GM21619 (cell line): ENCODE results near the gene STX8.

Experiments used
- ATAC-seq: cut with Tn5 transposase; IDR thresholded peaks from one replicate; pipeline ENCODE4 v1.9.1; 2021; ENCODE audit not compliant: unreplicated experiment

The STX8 gene

DNA sequence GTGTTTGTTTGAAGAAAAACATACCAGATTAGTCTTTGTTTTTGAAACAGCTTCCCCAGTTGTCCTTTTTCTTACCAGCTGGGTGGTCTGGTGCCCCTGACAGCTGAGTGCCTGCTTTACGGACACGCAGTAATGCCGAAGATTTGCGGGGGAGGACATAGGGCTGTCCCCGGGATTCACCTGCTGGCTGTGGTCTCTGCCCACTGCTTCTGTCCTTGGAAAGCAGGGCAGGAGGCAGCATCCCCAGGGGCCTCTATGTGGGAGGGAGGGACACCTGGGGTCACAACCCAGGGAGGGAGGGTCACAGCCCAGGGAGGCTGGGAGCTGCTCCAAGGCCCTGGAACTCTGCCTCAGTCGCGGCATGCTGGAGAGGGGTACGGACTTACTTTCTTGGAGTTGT is 332.6 kb downstream of the STX8 start:
- ATAC-seq = no peak

DNA sequence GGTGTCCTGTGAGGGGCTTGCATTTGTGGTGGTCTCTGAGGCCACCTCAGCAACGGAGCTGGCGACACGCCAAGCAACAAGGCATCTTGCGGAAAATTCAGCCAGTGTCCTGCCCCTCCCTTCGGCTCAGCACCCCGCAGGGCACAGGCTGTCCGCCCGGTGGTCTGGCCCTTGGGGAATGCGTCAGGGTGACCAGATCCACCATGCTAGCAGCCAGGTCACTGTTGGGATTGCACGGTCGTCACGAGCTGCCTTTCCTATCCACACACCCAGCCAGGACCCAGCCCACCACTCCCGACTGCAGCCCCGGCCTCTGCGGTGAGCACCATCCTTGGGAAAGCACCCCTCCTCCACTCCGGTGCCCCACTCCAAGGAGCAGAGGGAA is 333.1 kb downstream of the STX8 start:
- ATAC-seq = no peak

DNA sequence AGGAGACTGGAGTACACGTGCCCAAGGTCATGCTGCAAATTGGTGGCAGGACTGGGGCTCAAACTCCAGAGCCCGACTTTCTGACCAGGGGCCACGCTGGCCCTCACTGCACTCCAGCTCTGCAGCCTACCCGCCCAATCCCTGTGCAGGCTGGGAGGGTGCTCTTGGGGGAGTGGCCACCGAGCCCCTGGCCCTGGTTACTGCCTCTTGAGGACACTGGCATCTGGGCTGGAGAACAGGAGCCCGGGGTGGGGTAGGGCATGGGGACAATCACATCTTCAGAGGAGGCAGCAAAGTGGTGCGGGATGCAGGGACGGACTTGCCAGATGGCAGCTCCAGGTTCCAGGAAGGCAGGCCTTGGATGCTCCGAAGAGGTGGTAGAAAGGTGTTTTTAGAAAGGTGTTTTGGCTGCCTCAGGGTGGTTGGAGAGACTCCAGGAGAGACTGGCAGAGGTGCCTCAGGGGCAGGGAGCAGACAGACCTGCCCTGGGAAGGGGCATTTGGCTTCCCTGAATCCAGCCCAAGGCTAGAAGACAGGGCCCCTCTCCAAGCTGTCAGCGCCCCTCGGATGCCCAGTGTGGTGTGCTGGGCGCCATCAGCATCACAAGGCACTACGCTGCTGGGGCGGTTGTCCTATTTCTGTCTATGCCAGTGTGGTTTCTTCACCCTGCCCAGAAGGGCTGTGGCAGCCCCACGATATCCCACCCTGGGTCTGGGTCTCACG is 333.7 kb downstream of the STX8 start:
- no peak for ATAC-seq

GRCh38 chr17:9241371-9241712 is 334.3 kb downstream of the STX8 start:
- ATAC-seq = no peak

DNA sequence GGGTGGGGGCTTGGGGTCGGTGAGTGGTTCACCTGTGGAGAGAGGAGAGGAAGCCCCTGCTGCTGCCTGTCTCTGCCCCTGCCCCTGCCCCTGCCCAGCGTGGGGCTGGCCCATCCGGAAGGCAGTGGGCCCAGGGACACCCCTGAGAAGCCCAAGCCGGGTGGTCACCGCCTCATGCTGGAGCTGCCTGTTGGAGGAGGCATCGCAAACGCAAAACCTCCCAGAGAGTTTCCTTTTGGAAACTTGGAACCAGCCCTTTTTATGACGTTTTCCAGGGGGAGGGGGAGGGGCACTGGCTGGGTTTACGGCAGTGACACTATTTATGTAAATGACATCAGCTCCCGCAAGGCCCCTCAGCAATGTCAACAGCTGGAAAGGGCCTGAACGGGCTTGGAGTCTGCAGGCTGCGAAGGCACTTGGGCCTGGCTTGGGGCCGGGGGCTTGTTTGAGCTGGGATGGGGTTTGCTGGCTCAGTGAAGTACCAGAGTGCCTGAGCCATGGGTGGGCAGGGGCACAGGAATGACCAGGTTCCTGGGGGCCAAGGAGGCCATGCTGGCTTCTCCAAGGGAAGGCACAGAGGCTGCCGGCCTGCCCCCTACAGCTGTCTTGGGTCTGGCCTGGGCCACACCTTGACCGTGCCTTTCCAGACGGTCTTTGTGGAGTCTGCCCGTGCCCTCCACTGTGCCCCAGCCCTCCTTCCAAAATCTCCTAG is 334.8 kb downstream of the STX8 start:
- ATAC-seq = no peak

DNA sequence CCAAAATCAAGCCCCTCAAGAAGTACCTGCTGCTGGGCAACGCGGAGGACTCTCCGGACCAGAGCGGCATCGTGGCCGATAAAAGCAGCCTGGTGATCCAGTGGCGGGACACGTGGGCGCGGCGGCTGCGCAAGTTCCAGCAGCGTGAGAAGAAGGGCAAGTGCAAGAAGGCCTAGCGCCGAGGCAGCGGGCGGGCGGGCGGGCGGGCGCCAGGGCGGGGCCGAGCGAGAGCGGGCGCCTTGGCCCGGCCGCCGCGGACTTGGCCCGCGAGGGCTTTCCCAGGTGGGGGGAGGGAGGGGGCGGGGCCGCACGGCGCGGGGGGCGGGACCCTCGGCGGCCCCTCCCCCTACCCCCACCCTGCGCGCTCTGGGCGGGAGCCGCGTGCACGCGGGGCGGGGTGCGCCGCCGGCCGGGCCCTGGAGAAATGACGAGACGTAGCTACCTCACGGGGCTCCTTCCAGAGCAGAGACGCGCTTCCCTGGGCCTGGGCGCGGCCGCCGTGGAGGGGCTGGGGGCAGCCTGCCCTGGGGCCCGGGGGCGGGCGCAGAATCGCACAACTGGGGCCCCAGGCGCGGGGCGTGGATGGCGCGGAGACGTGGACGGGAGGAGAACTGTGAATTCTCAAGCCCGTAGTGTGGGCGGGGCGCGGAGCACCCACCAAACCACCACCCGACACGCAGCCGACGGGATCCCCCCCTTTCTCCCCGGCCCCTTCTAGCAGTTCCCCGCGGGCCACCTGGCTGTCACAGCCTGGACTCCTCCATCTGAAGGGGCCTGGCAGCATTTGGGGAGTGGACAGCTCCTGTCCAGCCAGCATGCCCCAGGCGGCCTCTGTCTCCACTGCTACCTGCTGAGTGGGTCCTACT is 335.6 kb downstream of the STX8 start:
- peak; percentile 59 for ATAC-seq

DNA sequence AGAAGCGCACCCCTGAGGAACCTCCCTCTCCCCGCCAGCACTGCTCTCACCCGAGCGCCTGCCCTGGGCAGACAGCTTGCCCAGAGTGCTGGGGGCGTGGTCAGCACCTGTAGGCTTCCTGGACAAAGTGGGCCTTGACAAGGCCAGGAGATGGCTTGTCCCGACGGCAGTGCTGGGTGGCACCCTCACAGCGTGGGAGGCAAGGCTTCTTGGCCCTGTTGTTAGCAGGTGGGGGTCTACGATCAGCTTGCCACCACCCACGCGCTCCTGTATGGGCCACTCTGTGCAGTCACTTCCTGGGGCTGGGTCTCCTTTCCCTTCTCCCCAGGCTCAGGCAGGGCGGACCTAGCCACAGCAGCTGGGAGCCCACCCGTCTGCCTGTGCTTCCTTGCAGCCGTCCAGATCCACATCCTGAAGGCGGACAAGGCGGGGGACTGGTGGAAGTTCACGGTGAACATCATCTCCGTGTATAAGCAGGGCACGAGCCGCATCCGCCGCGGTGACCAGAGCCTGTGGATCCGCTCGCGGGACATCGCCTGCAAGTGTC is 336.3 kb downstream of the STX8 start:
- no peak for ATAC-seq

DNA sequence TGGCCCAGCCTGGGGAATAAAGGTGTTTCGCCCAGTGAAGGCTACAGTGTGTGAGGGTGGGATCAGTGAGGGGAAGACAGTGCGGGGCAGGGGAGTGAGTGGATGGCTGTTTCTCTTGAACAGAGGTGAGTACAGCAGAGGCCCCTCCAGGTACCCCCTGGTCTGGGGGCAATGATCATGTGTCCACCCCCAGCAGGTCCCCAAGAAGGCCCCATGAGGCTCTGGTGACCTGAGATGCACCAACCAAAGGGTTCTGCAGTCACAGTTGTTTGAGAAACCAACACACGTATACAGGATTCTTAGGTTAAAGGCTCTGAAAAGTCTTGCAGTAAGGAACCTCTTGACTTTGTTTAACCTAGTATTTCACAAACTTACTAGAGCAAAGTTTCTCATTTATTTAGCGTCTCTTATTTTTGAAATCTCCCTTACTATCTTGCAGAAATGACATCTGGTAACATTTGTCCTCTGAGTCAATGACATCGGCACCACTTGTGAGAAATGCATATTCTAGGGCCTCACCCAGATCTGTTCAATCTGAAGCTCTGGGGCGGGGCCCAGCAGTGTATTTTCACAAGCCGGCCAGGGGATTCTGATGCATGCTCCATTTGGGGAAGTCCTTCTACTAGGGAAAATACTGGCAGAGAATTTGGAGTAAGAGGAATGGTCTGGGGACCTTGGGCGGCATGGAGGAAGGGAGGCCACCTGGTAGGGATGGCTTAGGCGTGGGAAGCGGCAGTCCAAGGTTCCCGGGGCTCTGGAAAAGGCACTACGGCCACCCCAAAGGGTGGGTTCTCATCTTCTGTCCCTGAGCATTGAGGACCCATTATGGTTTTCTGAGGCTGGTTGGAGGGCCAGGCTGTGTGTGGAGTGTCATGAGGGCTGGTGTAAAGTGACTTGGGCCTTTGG is 337.0 kb downstream of the STX8 start:
- no peak for ATAC-seq

DNA sequence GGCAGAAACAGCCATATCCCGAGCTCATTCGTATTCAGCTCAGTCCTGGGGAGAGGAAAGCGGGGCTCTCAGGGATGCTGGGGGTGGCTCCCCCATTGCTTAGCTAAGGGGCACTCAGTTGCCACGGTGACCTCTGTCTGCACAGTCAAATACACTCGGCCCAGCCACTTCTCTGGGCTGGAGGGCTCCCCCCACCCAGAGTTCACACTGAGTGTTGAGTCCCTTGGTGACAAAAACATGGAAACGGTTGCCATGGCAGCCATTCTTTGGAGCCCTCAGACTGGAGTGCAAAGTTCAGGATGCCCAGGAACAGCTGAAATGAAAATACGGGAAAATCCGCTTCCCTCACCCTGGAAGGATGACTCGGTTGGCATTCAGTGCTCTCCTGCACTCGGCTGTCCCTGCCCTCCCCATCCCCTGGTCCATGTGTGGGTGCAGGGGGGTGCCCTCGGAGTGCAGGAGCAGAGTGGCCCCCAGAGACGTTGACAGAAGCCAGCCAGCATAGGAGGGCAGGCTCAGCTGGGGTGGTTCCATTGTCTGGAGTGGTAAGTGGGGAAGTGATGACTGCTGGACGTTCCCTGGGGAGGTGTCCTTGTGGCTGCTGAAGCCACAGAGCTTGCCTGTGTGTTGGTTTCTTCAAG is 337.8 kb downstream of the STX8 start:
- no peak for ATAC-seq

GRCh38 chr17:9237053-9237410 is 338.6 kb downstream of the STX8 start:
- ATAC-seq = no peak

DNA sequence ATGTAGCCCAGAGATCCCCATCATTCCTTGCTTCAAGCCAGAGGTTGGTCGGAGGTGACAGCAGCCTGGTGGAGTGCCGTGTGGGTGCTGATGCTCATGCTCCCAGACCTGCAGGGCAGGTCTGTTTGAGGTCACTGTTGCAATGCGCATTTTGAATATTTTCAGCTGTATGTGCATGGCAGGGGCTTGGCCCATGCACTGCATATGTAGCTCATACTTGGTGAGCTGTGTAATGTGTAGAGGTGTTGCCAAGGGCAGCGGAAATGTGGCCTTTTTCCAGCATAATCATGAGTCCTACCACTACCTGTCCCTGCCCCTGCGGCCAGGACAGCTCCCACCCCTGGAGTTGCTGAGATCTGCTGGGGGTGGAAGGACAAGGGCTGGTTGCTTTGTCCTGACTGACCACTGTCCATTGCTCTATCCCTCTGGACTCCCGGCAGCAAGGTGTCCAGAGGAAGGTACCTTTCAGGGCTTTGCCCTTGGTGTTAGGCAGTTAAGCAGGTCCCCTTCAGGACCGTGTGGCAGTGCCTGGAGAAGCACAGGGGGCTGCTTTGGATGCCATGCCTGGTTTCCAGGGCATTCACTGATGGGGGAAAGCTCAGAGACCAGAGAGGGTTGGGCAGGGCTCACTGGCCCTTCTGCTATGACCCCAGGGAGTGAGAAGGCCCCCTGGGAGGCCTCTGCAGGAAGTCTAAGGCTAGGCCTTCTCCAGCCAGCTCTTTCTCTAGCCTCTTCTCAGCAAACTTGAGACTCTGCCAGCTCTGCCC is 339.2 kb downstream of the STX8 start:
- ATAC-seq = no peak

- no peak for ATAC-seq
These were observed 340.3 kb downstream of the STX8 start for GRCh38 chr17:9235346-9235745.

GRCh38 chr17:9234389-9234945 is 341.2 kb downstream of the STX8 start:
- ATAC-seq = no peak

GRCh38 chr17:9233761-9234160 is 341.9 kb downstream of the STX8 start:
- no peak for ATAC-seq

DNA sequence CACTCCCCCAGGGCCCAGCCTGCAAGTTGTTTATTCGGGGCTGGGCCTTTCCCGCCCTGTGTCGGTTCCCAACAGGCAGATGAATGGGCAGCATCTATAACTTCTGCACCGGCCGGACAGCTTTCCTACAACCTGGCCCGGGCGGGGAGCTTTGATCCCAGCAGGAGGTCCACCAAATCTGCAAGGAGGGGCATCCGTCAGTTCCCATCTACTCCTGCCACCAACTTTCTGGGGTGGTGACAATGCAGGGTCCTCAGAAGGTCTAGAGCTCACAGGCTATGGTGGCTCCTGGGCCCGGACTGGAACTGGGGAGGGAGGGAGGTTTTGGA is 342.4 kb downstream of the STX8 start:
- no peak for ATAC-seq

- no peak for ATAC-seq
These were observed 342.9 kb downstream of the STX8 start for GRCh38 chr17:9232591-9233270.

GRCh38 chr17:9232155-9232475 is 343.5 kb downstream of the STX8 start:
- ATAC-seq = no peak

DNA sequence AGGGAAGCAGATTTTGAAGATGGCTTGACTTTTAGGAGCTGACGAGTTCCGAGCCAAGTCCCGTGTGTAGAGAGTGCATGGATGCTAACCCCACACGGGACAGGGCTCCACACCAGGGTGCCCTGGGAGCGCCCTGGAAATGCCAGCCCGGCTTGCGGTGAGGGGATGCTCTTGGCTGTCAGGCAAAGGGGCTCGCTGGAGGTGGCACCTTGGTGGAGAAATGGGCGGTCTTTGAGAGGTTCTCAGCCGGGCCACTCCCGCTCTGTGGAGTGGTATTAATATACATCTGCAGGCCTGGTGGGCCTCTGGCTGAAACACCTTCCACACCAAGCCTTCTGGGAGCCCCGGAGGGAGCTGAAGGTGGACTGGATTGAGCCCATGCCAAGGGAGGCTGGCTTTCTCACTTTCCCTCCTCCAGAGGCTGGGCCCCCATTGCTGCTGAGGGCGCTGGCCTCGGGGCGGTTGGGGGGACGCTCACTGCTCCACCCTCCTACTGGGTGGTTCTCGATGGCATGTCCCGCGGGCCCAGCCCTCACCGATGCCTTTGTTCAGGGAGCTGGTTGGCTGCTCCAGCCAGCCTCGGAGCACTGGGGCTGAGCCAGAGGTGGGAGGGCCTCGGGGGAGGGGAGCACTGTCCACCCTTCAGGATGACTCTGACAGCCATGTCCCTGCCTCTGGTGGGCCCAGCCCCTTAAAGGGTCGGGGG is 344.0 kb downstream of the STX8 start:
- no peak for ATAC-seq
